Smooth muscle cell of the pulmonary artery (primary cell): ENCODE measurements around the gene AMN1. TPM values are rescaled to one million over a fixed set of nuclear protein-coding genes. Genes with fewer than 3 reads are reported as not detected.

Experiments
- total RNA-seq: library from RNA; depleted of rRNA; stranded (reverse); fragments of >200 nt; gene quantifications from 2 replicates; pipeline ENCODE4 v1.2.3, GENCODE V29; 2014

AMN1 gene
- 14.9 and 16.2 TPM in 2 replicates for total RNA-seq

GRCh38 chr12:31728917-31729640 lies at the start of gene AMN1:
TSS of gene AMN1 (minus strand) at chr12:31729021. CDS start at chr12:31729008, 13 bp downstream.

GRCh38 chr12:31659087-31659942 lies 69.5 kb downstream of the AMN1 start, which contains the start of gene ETFBKMT:
TSS of gene ETFBKMT (plus strand) at chr12:31659688. CDS start at chr12:31661954, 2,266 bp downstream.

Other genes starting within 250 kb of the AMN1 start
- gene DENND5B, start 137.9 kb downstream of the AMN1 start, total RNA-seq = 10.9 TPM in 2 replicates
- gene ETFBKMT, start 69.3 kb downstream of the AMN1 start, total RNA-seq = 2.0 and 3.3 TPM in 2 replicates
- gene RESF1, start 230.4 kb upstream of the AMN1 start, total RNA-seq = 18.3 and 25.0 TPM in 2 replicates